Ascending aorta (tissue), 2 donors: Measurements from ENCODE around the gene GALNT14. TPM values are rescaled to one million over a fixed set of nuclear protein-coding genes. Genes with fewer than 3 reads are reported as not detected.
A peak's percentile ranks its signal among the peaks of the same experiment; 100 is the strongest.

Experiments used
- DNase-seq, 2 donors: peaks; one replicate each; pipeline ENCODE4 v3.0.0-alpha.2; 2019; ENCODE audit warnings: low spot score in 2 of 2
- H3K27ac ChIP-seq, 2 donors: fragments of 200-600 bp; sonication (generic); one replicate each; pipeline ENCODE4 v1.5.1; 2016 to 2017; ENCODE audit warnings: mild to moderate bottlenecking in 1 of 2
- H3K27me3 ChIP-seq: fragments of 200-600 bp; sonication (generic); one replicate; pipeline ENCODE4 v1.5.1; 2017
- H3K36me3 ChIP-seq, 2 donors: fragments of 200-600 bp; sonication (generic); one replicate each; pipeline ENCODE4 v1.5.1; 2016
- H3K4me1 ChIP-seq, 2 donors: fragments of 200-600 bp; sonication (generic); one replicate each; pipeline ENCODE4 v1.5.1; 2016 to 2017; ENCODE audit warnings: mild to moderate bottlenecking in 1 of 2
- H3K4me3 ChIP-seq, 2 donors: fragments of 200-600 bp; sonication (generic); one replicate each; pipeline ENCODE4 v1.5.1; 2016 to 2017; ENCODE audit warnings: mild to moderate bottlenecking in 1 of 2
- H3K9me3 ChIP-seq, 2 donors: fragments of 200-600 bp; sonication (generic); one replicate each; pipeline ENCODE4 v1.5.1; 2016
- intact Hi-C: fragments of 100-400 bp; cut with DNase I; formaldehyde crosslinking; loops from one replicate; pipeline ENCODE4 v1.15.1; 2023
- total RNA-seq: library from RNA; depleted of rRNA; stranded (reverse); fragments of >200 nt; gene quantifications from one replicate; pipeline ENCODE4 v1.1.0, GENCODE V29; 2016
- TF ChIP-seq, protein P1 (sequence below), 3 experiments: fragments of 200-600 bp in 2 of 3; fragments of 450-650 bp in 1 of 3; sonication (generic) in 2 of 3; IDR thresholded peaks; one replicate each; pipeline ENCODE4 v1.5.1; 2016 to 2019; ENCODE audit warnings: antibody characterized with exemption in 3 of 3, mild to moderate bottlenecking in 1 of 3, moderate library complexity in 1 of 3

Gene GALNT14
- total RNA-seq, 1 donor from 2014 or later: not detected

DNA sequence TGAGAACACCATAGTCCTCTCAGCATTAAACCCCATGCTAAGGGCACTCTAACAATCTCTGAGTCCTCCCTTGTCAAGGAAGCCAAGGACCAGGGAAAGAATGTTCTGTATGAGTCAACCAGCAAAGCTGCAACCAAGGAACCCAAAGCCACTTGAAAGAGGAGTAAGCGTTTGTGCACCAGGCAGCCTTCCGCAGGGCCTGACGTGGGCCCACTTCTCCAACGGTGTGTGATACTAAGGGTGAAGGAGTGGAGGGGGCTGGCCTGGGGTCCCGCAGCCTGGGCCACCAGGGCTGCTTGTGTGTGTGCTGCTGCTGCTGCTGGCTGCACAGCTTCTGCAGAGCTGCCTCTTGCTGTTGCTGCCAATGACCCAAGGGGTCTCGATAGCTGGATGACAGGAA is 30.1 kb upstream of the GALNT14 start:
- no peak for DNase-seq
- intact Hi-C loops: no loop called here
- no peaks in the 10 kb centered on the region for H3K36me3 ChIP-seq
- no peaks in the 10 kb centered on the region for H3K27me3 ChIP-seq
- no peaks in the 10 kb centered on the region for H3K4me1 ChIP-seq
- no peak overlapping the region for H3K27ac ChIP-seq
- H3K4me3 ChIP-seq: no peak overlapping the region
- TF ChIP-seq, protein P1, sequence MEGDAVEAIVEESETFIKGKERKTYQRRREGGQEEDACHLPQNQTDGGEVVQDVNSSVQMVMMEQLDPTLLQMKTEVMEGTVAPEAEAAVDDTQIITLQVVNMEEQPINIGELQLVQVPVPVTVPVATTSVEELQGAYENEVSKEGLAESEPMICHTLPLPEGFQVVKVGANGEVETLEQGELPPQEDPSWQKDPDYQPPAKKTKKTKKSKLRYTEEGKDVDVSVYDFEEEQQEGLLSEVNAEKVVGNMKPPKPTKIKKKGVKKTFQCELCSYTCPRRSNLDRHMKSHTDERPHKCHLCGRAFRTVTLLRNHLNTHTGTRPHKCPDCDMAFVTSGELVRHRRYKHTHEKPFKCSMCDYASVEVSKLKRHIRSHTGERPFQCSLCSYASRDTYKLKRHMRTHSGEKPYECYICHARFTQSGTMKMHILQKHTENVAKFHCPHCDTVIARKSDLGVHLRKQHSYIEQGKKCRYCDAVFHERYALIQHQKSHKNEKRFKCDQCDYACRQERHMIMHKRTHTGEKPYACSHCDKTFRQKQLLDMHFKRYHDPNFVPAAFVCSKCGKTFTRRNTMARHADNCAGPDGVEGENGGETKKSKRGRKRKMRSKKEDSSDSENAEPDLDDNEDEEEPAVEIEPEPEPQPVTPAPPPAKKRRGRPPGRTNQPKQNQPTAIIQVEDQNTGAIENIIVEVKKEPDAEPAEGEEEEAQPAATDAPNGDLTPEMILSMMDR (IDR thresholded peaks at IDR 0.05): no peak
- H3K9me3 ChIP-seq: no peaks in the 10 kb centered on the region

DNA sequence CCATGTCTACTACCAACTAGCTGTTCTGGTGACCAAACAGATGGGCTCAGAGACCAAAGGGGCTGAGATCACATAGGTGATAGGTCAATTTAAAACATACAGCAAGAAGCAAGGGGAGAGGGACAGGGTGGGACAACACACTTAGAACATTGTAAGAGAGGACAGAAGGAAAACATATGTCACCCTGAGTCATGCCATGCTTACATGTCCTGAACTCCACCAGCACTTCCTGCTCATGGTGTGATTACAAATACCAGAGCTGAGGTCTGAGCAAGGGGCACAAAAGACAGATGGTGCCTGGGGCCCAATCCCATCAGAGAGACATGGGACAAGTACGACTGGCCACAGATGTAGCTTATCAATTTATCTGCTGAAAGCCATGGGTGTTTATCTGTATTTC is 28.7 kb upstream of the GALNT14 start:
- Histone ChIP-seq H3K4me1 (no peaks in the 10 kb centered on the region), H3K9me3 (no peaks in the 10 kb centered on the region), H3K4me3 (no peak overlapping the region), H3K27ac (no peak overlapping the region), H3K27me3 (no peaks in the 10 kb centered on the region), H3K36me3 (no peaks in the 10 kb centered on the region)
- TF ChIP-seq, protein P1 (IDR thresholded peaks at IDR 0.05): no peak
- no peak for DNase-seq
- intact Hi-C loops: no loop called here

GRCh38 chr2:31163011-31163539 is 24.8 kb upstream of the GALNT14 start:
- Histone ChIP-seq H3K27me3 (no peaks in the 10 kb centered on the region), H3K4me3 (no peak overlapping the region), H3K9me3 (no peaks in the 10 kb centered on the region), H3K27ac (no peak overlapping the region), H3K36me3 (no peaks in the 10 kb centered on the region), H3K4me1 (no peaks in the 10 kb centered on the region)
- intact Hi-C loops: no loop called here
- TF ChIP-seq, protein P1 (IDR thresholded peaks at IDR 0.05): no peak
- DNase-seq: no peak

- H3K27me3 ChIP-seq: no peaks in the 10 kb centered on the region
- H3K4me1 ChIP-seq: no peaks in the 10 kb centered on the region
- intact Hi-C loops: no loop called here
- H3K9me3 ChIP-seq: no peaks in the 10 kb centered on the region
- TF ChIP-seq, protein P1 (IDR thresholded peaks at IDR 0.05): no peak
- no peak overlapping the region for H3K27ac ChIP-seq
- no peaks in the 10 kb centered on the region for H3K36me3 ChIP-seq
- peak in 1 of 2 donors; percentile 27 for DNase-seq
- H3K4me3 ChIP-seq: no peak overlapping the region
These were observed 23.4 kb upstream of the GALNT14 start for GRCh38 chr2:31161637-31162036.

GRCh38 chr2:31151501-31151900 is 13.3 kb upstream of the GALNT14 start:
- no peaks in the 10 kb centered on the region for H3K27me3 ChIP-seq
- no peak overlapping the region for H3K27ac ChIP-seq
- no peaks in the 10 kb centered on the region for H3K4me1 ChIP-seq
- H3K36me3 ChIP-seq: no peaks in the 10 kb centered on the region
- DNase-seq: no peak
- TF ChIP-seq, protein P1 (IDR thresholded peaks at IDR 0.05): no peak
- intact Hi-C loops: no loop called here
- H3K9me3 ChIP-seq: no peaks in the 10 kb centered on the region
- H3K4me3 ChIP-seq: no peak overlapping the region

GRCh38 chr2:31150120-31150670 is 12.0 kb upstream of the GALNT14 start:
- no peaks in the 10 kb centered on the region for H3K36me3 ChIP-seq
- intact Hi-C loops: no loop called here

More at GRCh38 chr2:31150120-31150670, 12.0 kb upstream of the GALNT14 start:
- Histone ChIP-seq H3K4me1 (no peaks in the 10 kb centered on the region), H3K4me3 (no peak overlapping the region), H3K27me3 (no peaks in the 10 kb centered on the region), H3K9me3 (no peaks in the 10 kb centered on the region), H3K27ac (no peak overlapping the region)
- DNase-seq: peak in 1 of 2 donors; percentile 22
- TF ChIP-seq, protein P1 (IDR thresholded peaks at IDR 0.05): no peak
